ENCODE measurements around the gene CAPN1. TPM values are rescaled to one million over a fixed set of nuclear protein-coding genes. Genes with fewer than 3 reads are reported as not detected.
"Not testable (repeated sequence)": the region's sequence is repeated elsewhere in the genome, so short reads cannot be mapped to it uniquely, and the experiment has no call there.

Gene CAPN1
- total RNA-seq, 1 donor from 2014 or later: 48.4 TPM

DNA sequence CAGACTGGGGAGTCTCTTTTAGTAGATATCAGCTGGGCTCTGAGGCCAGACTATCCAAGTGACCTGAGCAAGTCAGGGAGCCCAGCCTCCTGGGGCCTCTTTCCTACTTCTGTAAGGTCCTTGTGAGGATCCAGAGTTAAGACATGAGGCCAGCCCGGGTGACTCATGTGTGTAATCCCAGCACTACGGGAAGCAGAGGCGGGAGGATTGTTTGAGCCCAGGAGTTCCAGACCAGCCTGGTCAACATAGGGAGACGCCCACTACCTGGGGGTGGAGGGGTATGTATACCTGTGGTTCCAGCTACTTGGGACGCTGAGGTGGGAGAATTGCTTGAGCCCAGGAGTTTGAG is 43.2 kb downstream of the CAPN1 start:
- H3K4me3 Mint-ChIP-seq: no peak overlapping the region
- H3K27me3 Mint-ChIP-seq (ENCODE audit: low read depth): peaks cover 44% of the 10 kb centered on the region
- TF ChIP-seq, protein P1, sequence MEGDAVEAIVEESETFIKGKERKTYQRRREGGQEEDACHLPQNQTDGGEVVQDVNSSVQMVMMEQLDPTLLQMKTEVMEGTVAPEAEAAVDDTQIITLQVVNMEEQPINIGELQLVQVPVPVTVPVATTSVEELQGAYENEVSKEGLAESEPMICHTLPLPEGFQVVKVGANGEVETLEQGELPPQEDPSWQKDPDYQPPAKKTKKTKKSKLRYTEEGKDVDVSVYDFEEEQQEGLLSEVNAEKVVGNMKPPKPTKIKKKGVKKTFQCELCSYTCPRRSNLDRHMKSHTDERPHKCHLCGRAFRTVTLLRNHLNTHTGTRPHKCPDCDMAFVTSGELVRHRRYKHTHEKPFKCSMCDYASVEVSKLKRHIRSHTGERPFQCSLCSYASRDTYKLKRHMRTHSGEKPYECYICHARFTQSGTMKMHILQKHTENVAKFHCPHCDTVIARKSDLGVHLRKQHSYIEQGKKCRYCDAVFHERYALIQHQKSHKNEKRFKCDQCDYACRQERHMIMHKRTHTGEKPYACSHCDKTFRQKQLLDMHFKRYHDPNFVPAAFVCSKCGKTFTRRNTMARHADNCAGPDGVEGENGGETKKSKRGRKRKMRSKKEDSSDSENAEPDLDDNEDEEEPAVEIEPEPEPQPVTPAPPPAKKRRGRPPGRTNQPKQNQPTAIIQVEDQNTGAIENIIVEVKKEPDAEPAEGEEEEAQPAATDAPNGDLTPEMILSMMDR (conservative IDR thresholded peaks at IDR 0.05): no peak
- no peak for DNase-seq (ENCODE audit: low read depth, low spot score)
- H3K9me3 Mint-ChIP-seq: no peaks in the 10 kb centered on the region
- peaks cover 8% of the 10 kb centered on the region for H3K4me1 Mint-ChIP-seq
- no peaks in the 10 kb centered on the region for H3K36me3 Mint-ChIP-seq (ENCODE audit: low read depth)
- H3K27ac Mint-ChIP-seq (ENCODE audit: unreplicated experiment): no peak overlapping the region

- H3K27ac Mint-ChIP-seq (ENCODE audit: unreplicated experiment): no peak overlapping the region
- peak; percentile 49 for DNase-seq (ENCODE audit: low read depth, low spot score)
- H3K27me3 Mint-ChIP-seq (ENCODE audit: low read depth): peaks cover 45% of the 10 kb centered on the region
- peak overlapping the region; percentile 77 for H3K4me3 Mint-ChIP-seq
- H3K36me3 Mint-ChIP-seq (ENCODE audit: low read depth): no peaks in the 10 kb centered on the region
- peaks cover 8% of the 10 kb centered on the region for H3K4me1 Mint-ChIP-seq
- TF ChIP-seq, protein P1 (conservative IDR thresholded peaks at IDR 0.05): peak; percentile 55
- no peaks in the 10 kb centered on the region for H3K9me3 Mint-ChIP-seq
These were observed 43.8 kb downstream of the CAPN1 start for GRCh38 chr11:65225279-65226102.

GRCh38 chr11:65226103-65226442 is 44.3 kb downstream of the CAPN1 start:
- Mint-ChIP-seq H3K27ac (ENCODE audit: unreplicated experiment) (no peak overlapping the region), H3K4me1 (peaks cover 8% of the 10 kb centered on the region), H3K9me3 (no peaks in the 10 kb centered on the region)

DNA sequence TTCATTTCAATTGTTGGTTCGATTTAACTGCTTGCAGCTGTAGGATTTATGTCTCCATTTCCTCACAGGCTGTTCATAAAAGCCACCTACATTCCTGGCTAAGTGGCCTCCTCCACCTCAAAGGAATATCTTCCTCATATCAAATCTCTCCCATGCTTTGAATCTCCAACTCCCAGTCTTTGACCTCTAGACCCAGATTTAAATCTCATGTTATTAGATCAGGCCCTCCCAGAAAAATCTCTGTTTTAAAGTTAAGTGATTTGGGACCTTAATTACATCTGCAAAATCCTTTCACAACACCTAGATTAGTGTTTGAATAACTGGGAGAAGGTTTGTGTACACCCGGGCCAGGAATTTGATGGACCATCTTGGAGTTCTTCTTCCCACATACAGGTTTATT is 46.2 kb downstream of the CAPN1 start:
- H3K4me1 Mint-ChIP-seq: peaks cover 8% of the 10 kb centered on the region
- H3K4me3 Mint-ChIP-seq: no peak overlapping the region
- TF ChIP-seq, protein P1 (conservative IDR thresholded peaks at IDR 0.05): no peak
- peaks cover 39% of the 10 kb centered on the region for H3K27me3 Mint-ChIP-seq (ENCODE audit: low read depth)
- DNase-seq (ENCODE audit: low read depth, low spot score): no peak
- no peaks in the 10 kb centered on the region for H3K9me3 Mint-ChIP-seq
- no peaks in the 10 kb centered on the region for H3K36me3 Mint-ChIP-seq (ENCODE audit: low read depth)
- no peak overlapping the region for H3K27ac Mint-ChIP-seq (ENCODE audit: unreplicated experiment)

More at GRCh38 chr11:65226103-65226442, 44.3 kb downstream of the CAPN1 start:
- peaks cover 42% of the 10 kb centered on the region for H3K27me3 Mint-ChIP-seq (ENCODE audit: low read depth)
- no peak for DNase-seq (ENCODE audit: low read depth, low spot score)
- H3K36me3 Mint-ChIP-seq (ENCODE audit: low read depth): no peaks in the 10 kb centered on the region
- peak overlapping the region; percentile 77 for H3K4me3 Mint-ChIP-seq
- TF ChIP-seq, protein P1 (conservative IDR thresholded peaks at IDR 0.05): no peak

DNA sequence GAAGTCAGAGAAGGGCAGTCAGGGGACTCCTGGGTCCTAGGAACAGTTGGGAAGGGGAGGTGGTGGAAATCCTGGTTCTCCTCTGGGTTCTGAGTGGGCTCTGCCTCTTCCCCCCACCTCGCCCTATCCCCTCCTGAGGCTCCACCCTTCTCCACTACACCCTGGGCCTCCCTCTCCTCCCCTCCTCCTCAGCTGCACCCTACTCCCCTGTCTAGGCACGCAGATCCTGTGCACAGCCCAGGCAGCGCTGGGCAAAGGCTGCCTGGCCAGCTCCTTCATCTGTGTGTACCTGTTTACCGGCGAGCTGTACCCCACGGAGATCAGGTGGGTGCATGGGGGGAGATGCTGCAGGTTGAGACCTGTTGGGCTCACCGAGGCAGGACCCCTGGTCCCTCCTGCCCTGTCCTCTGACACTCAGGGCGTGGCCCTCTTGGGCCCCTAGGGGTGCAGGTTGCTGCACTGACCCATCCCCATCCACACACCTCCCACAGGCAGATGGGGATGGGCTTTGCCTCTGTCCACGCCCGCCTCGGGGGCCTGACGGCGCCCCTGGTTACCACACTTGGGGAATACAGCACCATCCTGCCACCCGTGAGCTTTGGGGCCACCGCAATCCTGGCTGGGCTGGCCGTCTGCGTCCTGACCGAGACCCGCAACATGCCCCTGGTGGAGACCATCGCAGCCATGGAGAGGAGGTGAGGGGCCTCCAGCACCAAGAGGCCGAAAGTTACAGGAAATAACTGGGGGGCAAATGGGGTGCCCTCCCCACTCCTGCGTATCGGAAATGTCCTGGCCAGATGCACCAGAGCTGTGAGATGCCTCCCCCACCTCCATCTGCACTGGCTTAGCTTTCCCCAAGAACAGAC is 54.7 kb downstream of the CAPN1 start:
- H3K4me1 Mint-ChIP-seq: no peaks in the 10 kb centered on the region
- TF ChIP-seq, protein P1 (conservative IDR thresholded peaks at IDR 0.05): no peak
- no peak for DNase-seq (ENCODE audit: low read depth, low spot score)
- H3K9me3 Mint-ChIP-seq: no peaks in the 10 kb centered on the region
- H3K27me3 Mint-ChIP-seq (ENCODE audit: low read depth): no peaks in the 10 kb centered on the region
- H3K27ac Mint-ChIP-seq (ENCODE audit: unreplicated experiment): no peak overlapping the region
- no peaks in the 10 kb centered on the region for H3K36me3 Mint-ChIP-seq (ENCODE audit: low read depth)
- no peak overlapping the region for H3K4me3 Mint-ChIP-seq

GRCh38 chr11:65238302-65238701 is 56.6 kb downstream of the CAPN1 start:
- not testable (repeated sequence) for H3K4me1 Mint-ChIP-seq; H3K4me3 Mint-ChIP-seq; H3K36me3 Mint-ChIP-seq (ENCODE audit: low read depth); H3K27me3 Mint-ChIP-seq (ENCODE audit: low read depth); H3K9me3 Mint-ChIP-seq; DNase-seq (ENCODE audit: low read depth, low spot score); H3K27ac Mint-ChIP-seq (ENCODE audit: unreplicated experiment)
